GM21447 (cell line): ENCODE measurements around the gene KLHDC7B.
A peak's percentile ranks its signal among the peaks of the same experiment; 100 is the strongest.
"Not testable (repeated sequence)": the region's sequence is repeated elsewhere in the genome, so short reads cannot be mapped to it uniquely, and the experiment has no call there.

Experiments
- ATAC-seq: cut with Tn5 transposase; IDR thresholded peaks from one replicate; pipeline ENCODE4 v1.9.1; 2021; ENCODE audit not compliant: unreplicated experiment

Gene KLHDC7B

DNA sequence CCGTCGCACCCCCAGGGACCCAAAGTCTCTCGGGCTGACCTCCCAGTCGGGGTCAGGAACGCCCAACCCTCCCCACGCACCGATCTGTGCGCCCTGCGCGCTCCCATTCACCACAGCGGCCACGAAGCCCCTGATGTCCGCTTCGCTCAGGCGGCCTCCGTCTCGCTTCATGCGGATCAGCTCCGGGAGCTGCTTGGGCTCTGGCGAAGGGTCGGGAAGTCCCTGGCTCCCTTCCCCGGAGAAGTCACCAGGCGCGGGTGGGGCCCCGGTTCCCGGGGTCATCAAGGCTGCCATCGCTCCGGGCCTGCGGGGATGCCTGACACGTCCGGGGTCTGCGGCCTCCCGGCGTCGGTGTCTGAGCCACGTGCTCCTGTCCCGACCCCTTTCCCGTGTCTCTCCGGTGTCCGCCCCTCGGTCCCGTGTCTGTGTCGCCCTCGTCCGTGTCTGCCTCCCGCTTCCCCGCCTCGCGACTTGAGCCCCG, 16.2 kb upstream of the KLHDC7B start:
- ATAC-seq, result no peak

DNA sequence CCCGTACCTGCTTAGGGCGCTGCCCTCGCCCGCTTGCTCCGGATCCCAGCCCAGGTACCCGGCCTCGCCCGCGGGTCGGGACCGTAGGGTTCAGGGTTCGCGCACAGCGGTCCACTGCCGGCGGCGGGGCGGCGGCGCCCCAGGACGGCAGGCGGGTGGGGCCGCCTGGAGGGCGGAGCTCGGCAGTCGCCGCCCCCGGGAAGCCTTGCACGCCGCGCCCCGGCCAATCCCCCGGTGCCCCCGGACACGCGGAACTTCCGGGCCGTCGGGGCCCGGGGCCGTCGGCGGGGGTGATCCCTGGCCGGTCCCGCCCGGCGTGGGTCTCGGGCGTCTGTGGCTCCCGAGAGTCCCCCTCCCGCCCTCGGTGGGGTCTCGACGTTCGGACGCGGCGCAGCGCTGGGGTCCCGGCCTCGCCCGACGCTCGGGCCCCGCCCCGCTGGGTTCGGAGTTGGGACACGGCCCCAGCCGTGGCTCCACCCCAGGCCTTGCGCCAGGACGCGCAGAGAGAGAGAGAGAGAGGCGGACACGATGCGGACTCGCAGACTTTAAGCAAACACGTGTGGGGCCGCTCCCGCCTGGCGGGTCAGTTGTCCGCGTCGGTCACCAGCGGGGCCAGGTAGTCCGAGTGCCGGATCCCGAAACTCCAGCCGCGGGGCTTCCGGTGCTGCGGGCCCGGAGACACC, 15.7 kb upstream of the KLHDC7B start, which contains the start of gene TYMP:
Gene TYMP (minus strand): TSS at position 116 of the 683 bp plus-strand sequence. CDS start 303 bp downstream, outside the sequence.
- ATAC-seq, result no peak

DNA sequence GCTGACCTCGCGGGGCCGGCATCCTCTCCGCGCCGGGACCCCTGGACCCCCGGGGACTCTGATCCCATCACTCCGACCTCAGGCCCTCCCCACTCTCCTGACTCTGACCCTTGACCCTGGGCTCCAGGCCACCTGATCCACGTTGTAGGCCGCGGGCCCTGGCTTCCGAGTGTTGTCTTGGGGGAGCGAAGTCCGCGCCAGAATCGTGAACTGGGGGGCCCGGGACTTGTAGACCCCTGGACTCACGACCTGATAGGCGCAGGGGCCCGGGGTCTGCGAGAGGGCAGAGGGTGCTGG, 15.2 kb upstream of the KLHDC7B start:
- no peak for ATAC-seq

- ATAC-seq, result no peak
Measured at GRCh38 chr22:50530877-50531545, 14.7 kb upstream of the KLHDC7B start.

GRCh38 chr22:50531546-50531961, 14.1 kb upstream of the KLHDC7B start:
- peak; percentile 17 for ATAC-seq

DNA sequence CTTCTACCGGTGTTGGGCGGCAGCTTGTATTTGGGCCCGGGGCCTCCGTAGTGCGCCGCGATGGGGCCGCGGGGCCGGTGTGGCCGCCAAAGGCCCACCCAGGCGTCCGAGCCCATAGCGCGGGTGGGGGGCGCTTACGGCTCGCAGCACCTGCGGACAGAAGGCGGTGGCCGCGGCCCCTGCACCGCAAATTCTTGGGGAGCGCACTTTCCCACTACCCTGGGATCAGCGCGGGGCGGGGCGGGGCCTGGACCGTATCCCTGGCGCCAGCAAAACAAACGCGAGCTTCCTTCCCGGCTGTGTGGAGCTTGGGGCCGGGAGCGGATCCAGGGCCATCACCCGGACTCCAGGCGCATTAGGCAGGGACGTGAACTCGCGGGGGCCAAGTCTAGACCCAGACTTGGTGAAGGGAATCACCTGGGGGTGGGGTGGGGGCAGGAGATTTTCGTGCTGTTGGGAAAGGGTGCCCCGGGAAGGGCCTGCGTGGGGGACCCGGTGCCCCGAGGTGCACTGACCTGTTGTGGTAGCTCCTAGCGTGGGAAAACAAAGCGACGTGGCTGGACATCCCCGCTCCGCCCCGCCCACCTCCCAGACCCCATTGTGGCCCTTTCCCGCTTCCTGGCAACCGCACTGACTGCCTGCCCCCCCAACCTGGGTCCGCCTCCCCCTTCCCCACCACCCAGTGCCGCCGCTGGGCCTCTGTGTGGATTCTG, 13.6 kb upstream of the KLHDC7B start:
- ATAC-seq, result no peak

- ATAC-seq, result no peak
Measured at GRCh38 chr22:50532824-50533796, 12.6 kb upstream of the KLHDC7B start.

DNA sequence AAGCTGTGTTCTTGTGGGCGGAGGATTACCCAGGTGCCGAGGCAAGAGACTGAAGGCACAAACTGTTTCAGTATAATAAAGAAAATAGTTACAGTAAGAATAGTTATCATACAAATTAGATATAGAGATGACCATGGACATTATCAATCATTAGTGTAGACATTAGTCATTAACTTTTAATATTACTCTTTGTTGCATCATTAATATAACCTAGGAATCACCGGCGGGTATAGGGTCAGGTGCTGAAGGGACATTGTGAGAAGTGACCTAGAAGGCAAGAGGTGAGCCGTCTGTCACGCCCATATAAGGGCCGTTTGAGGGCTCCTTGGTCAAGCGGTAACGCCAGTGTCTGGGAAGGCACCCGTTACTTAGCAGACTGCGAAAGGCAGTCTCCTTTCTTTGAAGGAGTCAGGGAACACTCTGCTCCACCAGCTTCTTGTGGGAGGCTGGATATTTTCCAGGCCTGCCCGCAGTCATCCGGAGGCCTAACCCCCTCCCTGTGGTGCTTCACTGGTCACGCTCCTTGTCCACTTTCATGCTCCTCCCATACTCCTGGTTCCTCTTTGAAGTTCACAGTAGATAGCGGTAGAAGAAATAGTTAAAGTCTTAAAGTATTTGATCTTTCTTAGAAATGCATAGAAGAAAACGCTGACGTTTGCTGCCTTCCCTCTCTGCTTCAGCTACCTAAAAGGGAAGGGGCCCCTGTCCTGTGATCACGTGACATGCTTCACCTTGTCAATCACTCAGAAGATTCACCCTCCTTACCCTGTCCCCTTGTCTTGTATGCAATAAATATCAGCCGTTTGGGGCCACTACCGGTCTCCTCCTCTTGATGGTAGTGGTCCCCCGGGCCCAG, 11.6 kb upstream of the KLHDC7B start:
- ATAC-seq, result not testable (repeated sequence)

GRCh38 chr22:50535113-50535512, 10.6 kb upstream of the KLHDC7B start:
- ATAC-seq, result no peak

DNA sequence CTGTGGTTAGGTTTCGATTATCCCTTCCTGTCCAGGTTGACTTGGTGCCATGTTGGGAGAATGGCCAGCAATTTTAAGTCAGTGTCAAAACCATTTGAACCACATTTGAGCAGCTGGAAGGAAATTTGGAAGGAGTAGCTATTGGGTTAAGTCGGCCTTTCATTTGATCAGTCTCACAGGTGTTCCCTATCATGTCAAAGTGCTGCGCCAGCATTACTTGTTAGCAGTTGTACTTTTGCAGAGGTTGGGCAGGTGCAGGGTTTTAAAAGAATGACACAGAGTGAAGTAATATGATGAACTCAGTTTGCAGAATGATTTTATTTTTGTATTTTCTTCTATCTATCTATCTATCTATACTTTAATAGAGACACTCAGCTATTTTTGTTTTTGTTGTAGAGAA, 9.5 kb upstream of the KLHDC7B start:
- ATAC-seq, result no peak

DNA sequence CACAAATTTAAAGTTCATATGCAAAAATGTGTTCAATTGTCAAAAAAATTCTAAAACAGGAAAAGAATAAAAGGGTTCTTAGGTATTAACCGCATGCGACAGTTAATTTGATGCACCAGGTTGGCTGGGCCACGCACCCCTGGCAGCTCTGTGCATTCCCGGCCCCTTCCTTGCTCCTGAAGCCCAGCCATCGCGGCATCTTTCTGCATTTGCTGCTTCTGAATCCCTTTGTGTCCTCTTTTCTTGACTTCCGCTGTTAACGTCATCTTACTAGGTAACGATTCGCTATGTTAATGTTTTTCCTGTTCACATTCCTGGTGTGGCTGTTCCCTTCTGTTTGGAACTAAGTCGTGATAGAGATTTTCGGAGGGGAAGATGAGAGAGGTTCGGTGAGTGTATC, 7.9 kb upstream of the KLHDC7B start:
- no peak for ATAC-seq

- no peak for ATAC-seq
Measured at GRCh38 chr22:50540381-50540780, 5.3 kb upstream of the KLHDC7B start.

GRCh38 chr22:50541667-50542026, 4.1 kb upstream of the KLHDC7B start:
- ATAC-seq, result not testable (repeated sequence)

GRCh38 chr22:50542416-50542927, 3.2 kb upstream of the KLHDC7B start:
- peak; percentile 22 for ATAC-seq

DNA sequence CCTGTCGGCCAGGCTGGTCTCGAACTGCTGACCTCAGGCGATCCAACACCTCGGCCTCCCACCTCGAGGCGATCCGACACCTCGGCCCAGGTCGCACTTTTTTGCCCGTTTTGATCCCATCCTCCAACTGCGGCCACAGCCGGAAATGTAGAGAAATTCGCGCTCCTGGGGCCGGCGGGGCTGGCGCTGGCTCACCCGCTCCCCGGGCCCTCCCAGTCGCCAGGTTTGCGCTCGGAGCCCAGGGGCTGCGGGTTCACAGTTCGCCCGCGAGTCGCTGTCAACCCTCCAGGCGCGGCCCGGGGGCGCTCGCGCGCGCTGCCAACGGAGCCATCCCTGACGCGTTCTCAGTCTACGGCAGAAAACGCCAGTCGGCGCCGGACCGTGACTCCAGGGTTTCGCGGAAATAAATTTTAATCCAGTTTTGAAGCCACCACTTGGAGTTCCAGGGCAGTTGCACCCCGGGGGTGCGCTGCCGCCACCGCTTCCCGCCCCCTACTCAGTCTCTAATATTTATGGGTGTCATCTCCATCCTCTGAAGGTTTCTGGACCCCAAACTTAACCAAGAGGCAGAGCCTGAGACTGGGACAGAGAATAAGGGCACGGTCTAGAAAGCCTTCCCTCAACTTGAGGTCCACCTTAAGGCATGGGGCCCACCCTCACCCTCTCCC, 1.5 kb upstream of the KLHDC7B start:
- no peak for ATAC-seq

- no peak for ATAC-seq
Measured at GRCh38 chr22:50544746-50545253, 899 bp upstream of the KLHDC7B start.

- no peak for ATAC-seq
Measured at GRCh38 chr22:50546326-50547262, 895 bp downstream of the KLHDC7B start.
